Cardiac muscle cell (in vitro differentiated cells and primary cell): Measurements from ENCODE around the gene MAN2C1. TPM values are rescaled to one million over a fixed set of nuclear protein-coding genes. Genes with fewer than 3 reads are reported as not detected.
"Not testable (repeated sequence)": the region's sequence is repeated elsewhere in the genome, so short reads cannot be mapped to it uniquely, and the experiment has no call there.

ENCODE experiments used
- DNase-seq, 2 donors: peaks; one replicate each; pipeline versions ENCODE4 v3.0.0 to v3.0.0-alpha.2; 2010 to 2017; ENCODE audit warnings: low read depth in 1 of 2, low spot score in 1 of 2
- H3K27ac ChIP-seq: fragments of 200-600 bp; sonication (generic); 2 replicates; pipeline ENCODE4 v1.5.1; 2016
- H3K27me3 ChIP-seq: fragments of 200-600 bp; sonication (generic); 2 replicates; pipeline ENCODE4 v1.6.0; 2016; ENCODE audit warnings: control low read depth
- H3K36me3 ChIP-seq: fragments of 200-600 bp; sonication (generic); 2 replicates; pipeline ENCODE4 v1.5.1; 2016; ENCODE audit warnings: control low read depth
- H3K4me1 ChIP-seq: fragments of 200-600 bp; sonication (generic); 2 replicates; pipeline ENCODE4 v1.8.1; 2017; ENCODE audit warnings: low read depth, mild to moderate bottlenecking, mixed run types
- H3K4me3 ChIP-seq: fragments of 200-600 bp; sonication (generic); 2 replicates; pipeline ENCODE4 v1.5.1; 2016; ENCODE audit warnings: mild to moderate bottlenecking
- H3K9me3 ChIP-seq: fragments of 200-600 bp; sonication (generic); 2 replicates; pipeline ENCODE4 v1.5.1; 2017; ENCODE audit warnings: low read depth, mild to moderate bottlenecking, control low read depth
- polyA plus RNA-seq: library from polyadenylated mRNA; unstranded; fragments of >200 nt; fragmentation: Nextera tagmentation; extraction: Ambion mirVana; gene quantifications from 2 replicates; pipeline ENCODE4 v1.2.1, GENCODE V29; 2016
- total RNA-seq: library from RNA; depleted of rRNA; stranded (reverse); fragments of >200 nt; gene quantifications from 2 replicates; pipeline ENCODE4 v1.2.3, GENCODE V29; 2016
- TF ChIP-seq, protein P1 (sequence below): IDR thresholded peaks from 2 replicates; pipeline ENCODE4 v1.5.1; 2012; ENCODE audit warnings: low read depth, mild to moderate bottlenecking, low read length

Gene MAN2C1
- total and polyA plus RNA-seq, 2 experiments from 2014 or later: 157 to 244 TPM

DNA sequence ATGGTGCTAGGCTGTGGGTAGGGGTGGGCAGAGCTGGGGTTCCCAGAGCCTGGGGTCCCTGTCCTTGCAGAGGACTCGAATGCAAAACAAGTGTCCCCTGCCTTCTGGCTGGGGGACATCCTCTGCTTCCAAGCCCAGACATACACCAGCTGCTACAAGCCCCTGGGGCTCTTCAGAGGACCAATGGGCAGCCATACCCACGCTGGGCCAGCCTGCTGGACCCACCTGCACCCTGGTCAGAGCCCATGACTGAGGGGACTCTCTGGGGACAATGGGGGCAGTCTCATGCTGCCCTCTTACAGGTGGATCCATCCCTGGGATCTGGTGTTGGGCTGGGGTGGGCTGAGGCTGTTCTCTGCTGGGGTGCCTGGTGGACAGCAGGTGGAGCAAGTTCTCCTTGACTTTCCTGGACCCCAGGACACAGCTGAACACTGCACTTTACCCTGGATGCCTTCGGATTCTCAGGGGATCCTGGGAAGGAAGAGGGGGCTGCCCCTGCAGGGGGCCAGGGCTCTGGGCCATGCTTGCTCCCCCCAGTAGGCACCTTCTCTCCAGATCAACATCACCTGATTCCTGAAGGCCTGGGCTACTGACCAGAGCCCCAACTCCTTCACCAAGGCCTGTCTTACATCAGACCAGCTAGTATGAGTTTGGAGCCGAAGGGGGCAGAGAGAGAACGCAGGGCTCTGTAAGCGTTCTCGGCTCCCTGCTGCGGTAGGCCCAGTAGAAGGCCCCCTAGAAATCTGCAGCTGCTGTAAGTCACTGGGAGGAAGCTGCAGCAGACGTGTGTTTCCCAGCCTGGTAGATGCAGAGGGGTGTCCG, 39.7 kb downstream of the MAN2C1 start:
- no peak overlapping the region for H3K4me3 ChIP-seq
- no peak for DNase-seq
- H3K27me3 ChIP-seq: no peaks in the 10 kb centered on the region
- no peaks in the 10 kb centered on the region for H3K4me1 ChIP-seq
- H3K27ac ChIP-seq: no peak overlapping the region
- TF ChIP-seq, protein P1, sequence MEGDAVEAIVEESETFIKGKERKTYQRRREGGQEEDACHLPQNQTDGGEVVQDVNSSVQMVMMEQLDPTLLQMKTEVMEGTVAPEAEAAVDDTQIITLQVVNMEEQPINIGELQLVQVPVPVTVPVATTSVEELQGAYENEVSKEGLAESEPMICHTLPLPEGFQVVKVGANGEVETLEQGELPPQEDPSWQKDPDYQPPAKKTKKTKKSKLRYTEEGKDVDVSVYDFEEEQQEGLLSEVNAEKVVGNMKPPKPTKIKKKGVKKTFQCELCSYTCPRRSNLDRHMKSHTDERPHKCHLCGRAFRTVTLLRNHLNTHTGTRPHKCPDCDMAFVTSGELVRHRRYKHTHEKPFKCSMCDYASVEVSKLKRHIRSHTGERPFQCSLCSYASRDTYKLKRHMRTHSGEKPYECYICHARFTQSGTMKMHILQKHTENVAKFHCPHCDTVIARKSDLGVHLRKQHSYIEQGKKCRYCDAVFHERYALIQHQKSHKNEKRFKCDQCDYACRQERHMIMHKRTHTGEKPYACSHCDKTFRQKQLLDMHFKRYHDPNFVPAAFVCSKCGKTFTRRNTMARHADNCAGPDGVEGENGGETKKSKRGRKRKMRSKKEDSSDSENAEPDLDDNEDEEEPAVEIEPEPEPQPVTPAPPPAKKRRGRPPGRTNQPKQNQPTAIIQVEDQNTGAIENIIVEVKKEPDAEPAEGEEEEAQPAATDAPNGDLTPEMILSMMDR: no peak
- H3K36me3 ChIP-seq: no peaks in the 10 kb centered on the region
- H3K9me3 ChIP-seq: no peaks in the 10 kb centered on the region

DNA sequence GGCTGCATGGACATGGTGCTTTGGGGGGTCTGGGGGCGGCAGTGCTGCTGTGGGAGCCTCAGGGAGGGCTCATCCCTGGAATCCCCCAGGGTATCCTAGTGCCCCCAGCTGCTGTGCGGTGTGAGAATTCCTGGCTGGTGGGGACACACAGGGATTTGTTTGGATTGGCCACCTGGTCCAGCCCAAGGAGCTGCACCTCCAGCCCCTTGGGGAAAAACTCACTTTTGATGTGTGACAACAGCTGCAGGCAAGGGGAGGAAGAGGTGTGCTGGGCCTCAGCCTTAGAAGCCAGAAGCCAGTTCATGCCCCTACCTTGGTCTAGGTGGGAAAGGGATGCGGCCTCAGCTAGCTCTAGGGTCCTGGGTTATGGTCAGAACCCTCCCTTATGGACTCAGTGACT, 40.9 kb downstream of the MAN2C1 start:
- TF ChIP-seq, protein P1: no peak
- Histone ChIP-seq H3K27me3 (no peaks in the 10 kb centered on the region), H3K4me3 (no peak overlapping the region), H3K36me3 (no peaks in the 10 kb centered on the region), H3K9me3 (no peaks in the 10 kb centered on the region), H3K27ac (no peak overlapping the region), H3K4me1 (no peaks in the 10 kb centered on the region)
- DNase-seq: no peak

DNA sequence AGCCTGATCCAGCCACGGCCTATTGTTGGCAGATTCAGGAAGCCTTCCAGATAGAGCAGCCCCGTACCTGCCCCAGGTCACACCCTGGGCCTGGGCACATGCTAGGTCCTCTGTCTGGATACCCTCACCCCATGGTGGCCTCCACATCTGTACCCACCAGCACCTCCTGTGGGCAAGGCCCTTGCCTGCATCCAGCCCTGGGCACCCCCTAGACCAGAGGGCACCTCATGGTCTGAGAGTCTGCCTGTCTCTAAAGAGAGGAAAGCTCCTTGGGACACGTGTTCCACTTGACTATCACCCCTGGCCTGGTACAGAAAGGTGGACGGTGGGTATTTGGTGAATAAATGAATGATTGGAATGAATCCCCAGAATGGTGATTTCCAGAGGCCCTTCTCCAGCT, 41.4 kb downstream of the MAN2C1 start:
- Histone ChIP-seq H3K27me3 (no peaks in the 10 kb centered on the region), H3K9me3 (no peaks in the 10 kb centered on the region), H3K36me3 (no peaks in the 10 kb centered on the region), H3K27ac (no peak overlapping the region), H3K4me1 (no peaks in the 10 kb centered on the region), H3K4me3 (no peak overlapping the region)
- no peak for DNase-seq
- TF ChIP-seq, protein P1: no peak

DNA sequence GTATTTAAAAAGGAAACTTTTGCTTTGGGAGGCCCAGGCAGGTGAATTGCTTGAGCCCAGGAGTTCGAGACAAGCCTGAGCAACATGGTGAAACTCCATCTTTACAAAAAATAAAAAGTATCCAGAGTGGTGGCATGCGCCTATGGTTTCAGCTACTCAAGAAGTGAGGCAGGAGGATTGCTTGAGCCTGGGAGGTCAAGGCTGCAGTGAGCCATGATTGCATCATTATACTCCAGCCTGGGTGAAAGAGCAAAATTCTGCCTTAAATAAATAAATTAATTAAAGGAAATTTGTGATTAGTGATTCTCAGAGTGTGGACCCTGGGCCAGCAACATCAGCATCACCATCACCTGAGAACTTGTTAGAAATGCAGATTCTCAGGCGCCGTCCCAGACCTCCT, 42.5 kb downstream of the MAN2C1 start:
- H3K4me3 ChIP-seq: no peak overlapping the region

DNA sequence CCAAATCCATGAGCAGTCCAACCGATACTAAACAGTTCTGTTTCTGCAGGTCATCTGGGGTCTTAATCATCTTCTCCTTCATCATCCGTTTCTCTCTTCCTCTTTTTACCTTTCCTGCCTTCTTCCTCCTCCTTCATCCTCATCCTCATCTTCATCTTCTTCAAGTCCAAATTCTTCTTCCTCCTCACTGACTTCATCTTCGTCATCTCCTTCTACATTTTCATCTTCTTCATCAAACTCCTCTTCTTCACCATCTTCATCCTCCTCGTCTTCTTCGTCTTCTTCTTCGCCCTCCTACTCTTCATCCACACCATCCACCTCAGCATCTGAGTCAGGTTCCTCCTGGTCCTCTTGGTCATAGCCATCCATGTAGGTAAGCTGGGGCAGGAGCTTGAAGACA, 46.7 kb downstream of the MAN2C1 start:
- H3K4me3 ChIP-seq: no peak overlapping the region
- no peaks in the 10 kb centered on the region for H3K4me1 ChIP-seq
- H3K9me3 ChIP-seq: no peaks in the 10 kb centered on the region
- no peaks in the 10 kb centered on the region for H3K27me3 ChIP-seq
- H3K36me3 ChIP-seq: no peaks in the 10 kb centered on the region
- DNase-seq: no peak
- H3K27ac ChIP-seq: no peak overlapping the region
- TF ChIP-seq, protein P1: no peak

More for the DNA sequence above, 42.5 kb downstream of the MAN2C1 start:
- Histone ChIP-seq H3K27ac (no peak overlapping the region), H3K36me3 (no peaks in the 10 kb centered on the region), H3K27me3 (no peaks in the 10 kb centered on the region), H3K9me3 (no peaks in the 10 kb centered on the region), H3K4me1 (no peaks in the 10 kb centered on the region)
- no peak for DNase-seq
- TF ChIP-seq, protein P1: no peak

DNA sequence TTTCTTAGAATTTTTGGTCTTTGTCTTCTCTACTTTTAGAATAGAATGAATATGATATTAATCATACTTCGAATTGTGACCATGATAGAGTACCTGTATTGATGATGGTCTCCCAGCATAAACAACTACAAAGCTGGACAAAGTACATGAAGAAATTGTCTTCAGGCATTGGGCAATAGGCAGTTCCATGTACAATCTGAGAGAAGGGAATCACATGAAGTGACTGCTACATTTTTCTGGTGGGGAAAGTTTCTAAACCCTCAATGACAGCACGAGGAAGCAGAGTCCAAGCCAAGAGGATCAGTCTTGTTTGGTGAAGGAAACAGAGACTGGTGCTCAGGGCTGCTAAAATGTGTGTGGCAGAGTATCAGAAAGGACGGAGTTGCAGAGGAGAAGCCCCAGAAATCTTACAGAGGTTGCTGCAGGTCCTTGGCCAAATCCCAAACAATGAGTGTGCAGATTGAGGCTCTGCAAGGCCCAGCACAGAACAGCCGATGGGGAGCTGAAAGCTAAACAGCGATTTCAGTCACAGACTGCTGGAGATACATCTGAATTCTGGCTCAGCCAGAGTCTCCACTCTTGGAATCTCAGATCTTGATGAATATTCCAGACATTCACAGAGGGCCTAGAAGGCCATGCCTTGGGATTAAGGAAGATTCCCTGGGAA, 49.0 kb downstream of the MAN2C1 start:
- DNase-seq: peak in 1 of 2 donors; percentile 46
- not testable (repeated sequence) for H3K9me3 ChIP-seq, H3K36me3 ChIP-seq, H3K4me1 ChIP-seq, H3K4me3 ChIP-seq, H3K27ac ChIP-seq, H3K27me3 ChIP-seq
